Measurements from ENCODE around the gene TFIP11.

Gene TFIP11

DNA sequence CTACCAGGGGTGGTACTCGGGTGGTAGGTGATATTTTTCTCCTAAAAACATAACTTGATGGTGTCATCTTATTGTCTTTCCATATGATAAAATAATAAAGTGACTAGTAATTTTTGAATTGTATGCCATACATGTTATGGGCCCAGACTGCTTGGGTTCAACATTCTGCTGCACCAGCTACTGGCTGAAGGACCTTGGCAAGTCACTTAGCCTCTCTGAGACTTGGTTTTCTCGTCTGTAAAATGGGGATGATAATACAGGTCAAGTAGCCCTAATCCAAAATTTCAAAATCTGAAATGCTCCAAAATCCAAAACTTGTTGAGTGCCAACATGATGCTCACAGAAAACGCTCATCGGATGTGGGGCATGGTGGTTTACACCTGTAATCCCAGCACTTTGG is 35.6 kb upstream of the TFIP11 start:
- H3K4me3 ChIP-seq (ENCODE audit: low read length): no peak overlapping the region
- TF ChIP-seq ZNF274 (IDR thresholded peaks at IDR 0.05; ENCODE audit: low read depth, low read length): no peak

- no peak for TF ChIP-seq ZNF274 (IDR thresholded peaks at IDR 0.05; ENCODE audit: low read depth, low read length)
These were observed 35.2 kb upstream of the TFIP11 start for GRCh38 chr22:26547426-26547825.

GRCh38 chr22:26546282-26546681 is 34.0 kb upstream of the TFIP11 start:
- TF ChIP-seq ZNF274 (IDR thresholded peaks at IDR 0.05; ENCODE audit: low read depth, low read length): no peak
- no peak overlapping the region for H3K4me3 ChIP-seq (ENCODE audit: low read length)

More at GRCh38 chr22:26547426-26547825, 35.2 kb upstream of the TFIP11 start:
- no peak overlapping the region for H3K4me3 ChIP-seq (ENCODE audit: low read length)

DNA sequence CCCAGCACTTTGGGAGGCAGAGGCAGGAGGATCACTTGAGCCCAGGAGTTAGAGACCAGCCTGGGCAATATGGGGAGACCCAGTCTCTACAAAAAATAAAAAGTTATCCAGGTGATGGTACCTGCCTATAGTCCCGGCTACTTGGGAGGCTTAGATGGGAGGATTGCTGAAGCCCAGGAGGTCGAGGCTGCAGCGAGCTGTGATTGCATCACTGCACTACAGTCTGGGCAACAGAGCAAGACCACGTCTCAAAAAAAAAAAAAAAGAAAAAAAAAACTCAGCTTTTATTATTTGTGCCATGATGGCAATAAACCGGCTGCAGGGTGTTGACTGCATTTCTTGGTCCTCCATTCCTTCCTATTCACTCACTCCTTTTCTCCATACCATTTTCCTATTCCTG is 33.6 kb upstream of the TFIP11 start:
- no peak for TF ChIP-seq ZNF274 (IDR thresholded peaks at IDR 0.05; ENCODE audit: low read depth, low read length)
- H3K4me3 ChIP-seq (ENCODE audit: low read length): no peak overlapping the region

DNA sequence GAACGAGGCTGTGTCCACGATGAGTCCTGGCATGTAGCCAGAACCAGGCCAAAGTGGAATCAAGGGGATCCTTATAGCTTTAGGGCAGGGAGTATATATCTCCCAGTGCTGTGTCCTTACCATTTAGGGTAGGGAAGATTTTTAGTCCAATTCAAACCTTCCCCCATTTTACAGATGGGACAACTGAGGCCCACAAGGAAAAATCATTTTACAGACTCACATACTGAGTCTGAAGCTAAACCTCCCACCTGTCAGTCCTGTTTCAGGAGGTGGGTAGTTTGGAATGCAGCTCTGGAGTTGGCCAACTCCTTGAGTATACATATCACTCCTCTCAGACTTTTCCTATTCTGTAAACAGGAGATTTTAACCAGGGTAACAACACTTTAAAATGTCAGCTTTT is 33.1 kb upstream of the TFIP11 start:
- H3K4me3 ChIP-seq (ENCODE audit: low read length): no peak overlapping the region
- TF ChIP-seq ZNF274 (IDR thresholded peaks at IDR 0.05; ENCODE audit: low read depth, low read length): no peak

- TF ChIP-seq ZNF274 (IDR thresholded peaks at IDR 0.05; ENCODE audit: low read depth, low read length): no peak
- no peak overlapping the region for H3K4me3 ChIP-seq (ENCODE audit: low read length)
These were observed 32.2 kb upstream of the TFIP11 start for GRCh38 chr22:26544489-26544888.

GRCh38 chr22:26542831-26543230 is 30.6 kb upstream of the TFIP11 start:
- no peak for TF ChIP-seq ZNF274 (IDR thresholded peaks at IDR 0.05; ENCODE audit: low read depth, low read length)
- no peak overlapping the region for H3K4me3 ChIP-seq (ENCODE audit: low read length)

GRCh38 chr22:26541167-26541819 is 29.0 kb upstream of the TFIP11 start:
- no peak for TF ChIP-seq ZNF274 (IDR thresholded peaks at IDR 0.05; ENCODE audit: low read depth, low read length)

GRCh38 chr22:26540119-26540518 is 27.8 kb upstream of the TFIP11 start:
- TF ChIP-seq ZNF274 (IDR thresholded peaks at IDR 0.05; ENCODE audit: low read depth, low read length): no peak
- no peak overlapping the region for H3K4me3 ChIP-seq (ENCODE audit: low read length)

More at GRCh38 chr22:26541167-26541819, 29.0 kb upstream of the TFIP11 start:
- no peak overlapping the region for H3K4me3 ChIP-seq (ENCODE audit: low read length)

- no peak overlapping the region for H3K4me3 ChIP-seq (ENCODE audit: low read length)
- no peak for TF ChIP-seq ZNF274 (IDR thresholded peaks at IDR 0.05; ENCODE audit: low read depth, low read length)
These were observed 24.5 kb upstream of the TFIP11 start for GRCh38 chr22:26536762-26537134.

DNA sequence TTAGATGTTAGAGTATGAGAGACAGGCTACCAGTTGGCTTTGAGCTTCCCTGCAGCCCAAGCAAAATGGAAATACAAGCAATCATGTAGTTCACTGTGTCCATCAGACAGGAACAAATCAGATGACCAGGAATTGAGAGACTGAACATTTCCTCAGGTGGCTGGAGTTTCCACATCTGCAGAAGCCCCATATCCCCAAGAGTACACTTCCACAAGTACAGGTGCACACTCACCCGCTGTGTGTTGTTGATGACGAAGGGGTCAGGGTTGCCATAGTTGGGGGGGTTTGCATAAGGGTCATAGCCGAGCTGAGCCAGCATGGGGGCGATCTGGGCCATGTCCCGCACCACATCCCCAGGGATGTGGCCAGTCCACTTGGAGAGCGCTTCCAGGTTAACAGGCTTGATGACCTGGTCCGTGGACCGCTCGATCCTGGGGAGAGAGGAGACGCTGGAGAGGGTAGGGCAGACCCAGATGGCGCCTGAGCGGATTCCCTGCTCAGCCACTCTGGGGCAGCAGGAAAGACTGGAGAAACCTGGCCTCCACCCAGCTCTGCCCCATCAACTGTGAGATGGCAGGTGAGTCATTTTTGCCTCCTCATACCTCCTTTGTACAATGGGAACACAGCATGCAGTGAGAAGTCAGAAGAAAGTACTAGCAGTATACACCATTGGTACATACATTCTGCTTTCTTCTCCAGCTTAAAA is 23.9 kb upstream of the TFIP11 start:
- TF ChIP-seq ZNF274 (IDR thresholded peaks at IDR 0.05; ENCODE audit: low read depth, low read length): no peak
- no peak overlapping the region for H3K4me3 ChIP-seq (ENCODE audit: low read length)

DNA sequence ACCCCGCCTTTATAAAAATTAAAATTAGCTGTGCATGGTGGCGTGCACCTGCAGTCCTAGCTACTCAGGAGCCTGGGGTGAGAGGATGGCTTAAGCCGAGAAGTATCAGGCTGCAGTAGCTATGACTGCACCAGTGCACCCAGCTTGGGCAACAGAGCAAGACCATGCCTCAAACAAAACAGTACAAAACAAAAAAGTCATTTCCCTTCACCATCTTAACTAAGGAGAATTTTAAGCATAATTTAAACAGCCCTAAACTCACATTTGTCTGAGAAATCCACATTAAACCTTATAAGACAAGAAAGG is 23.3 kb upstream of the TFIP11 start:
- H3K4me3 ChIP-seq (ENCODE audit: low read length): no peak overlapping the region
- TF ChIP-seq ZNF274 (IDR thresholded peaks at IDR 0.05; ENCODE audit: low read depth, low read length): no peak

DNA sequence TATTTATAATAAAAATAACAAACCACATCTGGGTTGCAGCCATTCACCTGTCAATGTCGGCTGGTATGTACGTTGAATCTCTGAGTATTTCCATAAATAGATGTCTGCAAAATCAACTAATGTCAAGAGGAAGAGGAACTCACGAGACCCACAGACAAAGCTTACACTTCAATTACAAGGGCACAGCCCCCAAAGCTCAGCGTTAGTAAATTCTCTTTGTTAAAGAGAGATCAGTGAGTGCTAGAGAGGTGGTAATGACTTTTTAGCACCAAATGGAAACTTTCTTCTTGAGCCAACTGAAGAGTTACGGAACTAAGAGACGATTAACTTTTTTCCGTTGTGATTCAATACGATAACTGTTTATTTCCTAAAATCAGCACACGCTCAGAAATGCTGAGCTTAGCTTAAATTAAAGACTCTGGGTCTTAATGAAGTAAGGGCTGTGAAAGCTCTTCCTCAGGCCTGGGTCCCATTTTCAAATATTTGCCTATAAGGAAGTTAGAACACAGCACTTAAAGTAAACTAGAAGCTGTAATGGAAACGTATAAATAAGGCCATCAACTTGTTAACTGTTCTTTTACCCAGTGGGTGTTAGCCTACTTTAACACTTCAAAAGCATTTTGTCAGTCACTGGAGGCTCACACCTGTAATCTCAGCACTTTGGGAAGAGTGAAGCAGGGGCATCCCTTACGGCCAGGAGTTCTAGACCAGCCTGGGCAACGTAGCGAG is 22.8 kb upstream of the TFIP11 start:
- TF ChIP-seq ZNF274 (IDR thresholded peaks at IDR 0.05; ENCODE audit: low read depth, low read length): no peak
- H3K4me3 ChIP-seq (ENCODE audit: low read length): no peak overlapping the region

- no peak for TF ChIP-seq ZNF274 (IDR thresholded peaks at IDR 0.05; ENCODE audit: low read depth, low read length)
- no peak overlapping the region for H3K4me3 ChIP-seq (ENCODE audit: low read length)
These were observed 22.0 kb upstream of the TFIP11 start for GRCh38 chr22:26534171-26534855.

Measured in GM08714 (cell line).